OCI-LY7 (cell line): ENCODE data around the gene CXCL1.

ENCODE experiments used
- EZH2phosphoT487 ChIP-seq: fragments of 200-600 bp; sonication (generic); IDR thresholded peaks from 2 replicates; pipeline ENCODE4 v1.6.1; 2018; ENCODE audit warnings: low read depth, borderline replicate concordance, mild to moderate bottlenecking, mixed run types, antibody characterized with exemption, low read length, moderate library complexity, mixed read lengths
- TF ChIP-seq, protein P1 (sequence below): fragments of 200-600 bp; sonication (generic); conservative IDR thresholded peaks from 2 replicates; pipeline ENCODE4 v1.5.1; 2014; ENCODE audit warnings: mild to moderate bottlenecking, antibody characterized with exemption, low read length, moderate library complexity, mixed read lengths

DNA sequence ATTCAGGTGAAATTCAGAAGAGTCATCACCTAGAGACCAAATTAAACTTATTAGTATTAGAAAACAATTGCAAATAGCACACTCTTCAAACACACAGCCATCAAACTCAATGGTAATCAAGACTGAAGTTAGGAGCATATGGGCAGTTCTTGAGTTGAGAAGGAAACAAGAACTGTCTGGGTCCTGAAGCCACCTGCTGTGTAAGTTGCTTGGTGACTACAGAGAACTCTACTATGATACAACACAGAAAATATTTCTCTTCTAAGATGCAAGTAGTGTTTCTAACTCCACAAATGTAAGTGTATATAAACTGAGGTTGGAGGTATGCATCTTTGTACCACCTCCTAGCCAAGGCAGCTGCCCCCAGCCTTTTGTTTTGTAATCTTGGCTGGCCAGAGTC, 16.4 kb upstream of the CXCL1 start:
- TF ChIP-seq, protein P1, sequence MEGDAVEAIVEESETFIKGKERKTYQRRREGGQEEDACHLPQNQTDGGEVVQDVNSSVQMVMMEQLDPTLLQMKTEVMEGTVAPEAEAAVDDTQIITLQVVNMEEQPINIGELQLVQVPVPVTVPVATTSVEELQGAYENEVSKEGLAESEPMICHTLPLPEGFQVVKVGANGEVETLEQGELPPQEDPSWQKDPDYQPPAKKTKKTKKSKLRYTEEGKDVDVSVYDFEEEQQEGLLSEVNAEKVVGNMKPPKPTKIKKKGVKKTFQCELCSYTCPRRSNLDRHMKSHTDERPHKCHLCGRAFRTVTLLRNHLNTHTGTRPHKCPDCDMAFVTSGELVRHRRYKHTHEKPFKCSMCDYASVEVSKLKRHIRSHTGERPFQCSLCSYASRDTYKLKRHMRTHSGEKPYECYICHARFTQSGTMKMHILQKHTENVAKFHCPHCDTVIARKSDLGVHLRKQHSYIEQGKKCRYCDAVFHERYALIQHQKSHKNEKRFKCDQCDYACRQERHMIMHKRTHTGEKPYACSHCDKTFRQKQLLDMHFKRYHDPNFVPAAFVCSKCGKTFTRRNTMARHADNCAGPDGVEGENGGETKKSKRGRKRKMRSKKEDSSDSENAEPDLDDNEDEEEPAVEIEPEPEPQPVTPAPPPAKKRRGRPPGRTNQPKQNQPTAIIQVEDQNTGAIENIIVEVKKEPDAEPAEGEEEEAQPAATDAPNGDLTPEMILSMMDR: no peak
- no peak for TF ChIP-seq EZH2phosphoT487
